ENCODE results near the gene KATNB1.
A peak's percentile ranks its signal among the peaks of the same experiment; 100 is the strongest.
"Not testable (repeated sequence)": the region's sequence is repeated elsewhere in the genome, so short reads cannot be mapped to it uniquely, and the experiment has no call there.

The KATNB1 gene

GRCh38 chr16:57775661-57776469 is 40.3 kb downstream of the KATNB1 start:
- no peak for DNase-seq

GRCh38 chr16:57778658-57779057 is 43.1 kb downstream of the KATNB1 start:
- DNase-seq = no peak

GRCh38 chr16:57779836-57780235 is 44.3 kb downstream of the KATNB1 start:
- not testable (repeated sequence) for DNase-seq

- no peak for DNase-seq
Measured at GRCh38 chr16:57781349-57781740, 45.8 kb downstream of the KATNB1 start.

GRCh38 chr16:57781741-57782606 is 46.4 kb downstream of the KATNB1 start:
- no peak for DNase-seq

- not testable (repeated sequence) for DNase-seq
Measured at GRCh38 chr16:57782607-57783055, 47.1 kb downstream of the KATNB1 start.

GRCh38 chr16:57783116-57783515 is 47.5 kb downstream of the KATNB1 start:
- no peak for DNase-seq

- DNase-seq = no peak
Measured at GRCh38 chr16:57783883-57784282, 48.3 kb downstream of the KATNB1 start.

GRCh38 chr16:57784334-57784733 is 48.8 kb downstream of the KATNB1 start:
- DNase-seq = no peak

GRCh38 chr16:57785385-57785784 is 49.8 kb downstream of the KATNB1 start:
- DNase-seq = no peak

GRCh38 chr16:57785924-57786323 is 50.4 kb downstream of the KATNB1 start:
- DNase-seq = no peak

- no peak for DNase-seq
Measured at GRCh38 chr16:57786632-57787518, 51.3 kb downstream of the KATNB1 start.

- no peak for DNase-seq
Measured at GRCh38 chr16:57787519-57787905, 51.9 kb downstream of the KATNB1 start.

- no peak for DNase-seq
Measured at GRCh38 chr16:57788252-57788841, 52.8 kb downstream of the KATNB1 start.

GRCh38 chr16:57788951-57789350 is 53.4 kb downstream of the KATNB1 start:
- no peak for DNase-seq

GRCh38 chr16:57791195-57791892 is 55.8 kb downstream of the KATNB1 start:
- DNase-seq = no peak

- no peak for DNase-seq
Measured at GRCh38 chr16:57791893-57792461, 56.4 kb downstream of the KATNB1 start.

- no peak for DNase-seq
Measured at GRCh38 chr16:57794849-57795430, 59.4 kb downstream of the KATNB1 start.

GRCh38 chr16:57795431-57795878 is 59.9 kb downstream of the KATNB1 start:
- peak; percentile 40 to 43 for DNase-seq

- not testable (repeated sequence) for DNase-seq
Measured at GRCh38 chr16:57796014-57796413, 60.4 kb downstream of the KATNB1 start.

- DNase-seq = no peak
Measured at GRCh38 chr16:57797216-57797525, 61.6 kb downstream of the KATNB1 start.

Measured in activated T-cell treated with anti-CD3 and anti-CD28 coated beads, Interleukin-2, amount 50 U/mL, for 48 hours (primary cell).